Measurements from ENCODE around the gene FAIM2.
"Not testable (repeated sequence)": the region's sequence is repeated elsewhere in the genome, so short reads cannot be mapped to it uniquely, and the experiment has no call there.

Gene FAIM2

GRCh38 chr12:49877066-49877465, 26.6 kb downstream of the FAIM2 start:
- DNase-seq = no peak

GRCh38 chr12:49876070-49876469, 27.6 kb downstream of the FAIM2 start:
- no peak for DNase-seq

- no peak for DNase-seq
Measured at GRCh38 chr12:49875115-49875720, 28.5 kb downstream of the FAIM2 start.

- no peak for DNase-seq
Measured at GRCh38 chr12:49874142-49874897, 29.4 kb downstream of the FAIM2 start.

- DNase-seq = no peak
Measured at GRCh38 chr12:49873361-49873934, 30.3 kb downstream of the FAIM2 start.

GRCh38 chr12:49872781-49873181, 30.9 kb downstream of the FAIM2 start:
- no peak for DNase-seq

- no peak for DNase-seq
Measured at GRCh38 chr12:49872381-49872780, 31.3 kb downstream of the FAIM2 start.

GRCh38 chr12:49871811-49872251, 31.9 kb downstream of the FAIM2 start:
- DNase-seq = not testable (repeated sequence)

- no peak for DNase-seq
Measured at GRCh38 chr12:49871263-49871561, 32.5 kb downstream of the FAIM2 start.

- no peak for DNase-seq
Measured at GRCh38 chr12:49870501-49871262, 33.0 kb downstream of the FAIM2 start.

GRCh38 chr12:49869816-49870500, 33.7 kb downstream of the FAIM2 start:
- DNase-seq = no peak

GRCh38 chr12:49868952-49869815, 34.5 kb downstream of the FAIM2 start:
- no peak for DNase-seq

GRCh38 chr12:49868449-49868848, 35.3 kb downstream of the FAIM2 start:
- DNase-seq = no peak

GRCh38 chr12:49867570-49868341, 35.9 kb downstream of the FAIM2 start:
- DNase-seq = no peak

- peak; percentile 81 for DNase-seq
Measured at GRCh38 chr12:49866859-49867569, 36.7 kb downstream of the FAIM2 start.

GRCh38 chr12:49865782-49866135, 37.9 kb downstream of the FAIM2 start:
- no peak for DNase-seq

GRCh38 chr12:49865109-49865781, 38.5 kb downstream of the FAIM2 start:
- no peak for DNase-seq

GRCh38 chr12:49864798-49865090, 39.0 kb downstream of the FAIM2 start:
- DNase-seq = no peak

GRCh38 chr12:49863946-49864797, 39.5 kb downstream of the FAIM2 start:
- DNase-seq = no peak
